Activated CD8-positive, alpha-beta memory T cell treated with anti-CD3 and anti-CD28 coated beads, Interleukin-2, amount 50 U/mL, for 1 hour (primary cell): ENCODE data around the gene AHNAK2.

Experiments used
- DNase-seq: peaks from one replicate; pipeline ENCODE4 v3.0.0-alpha.2; 2020; ENCODE audit errors: extremely low read depth

Gene AHNAK2

DNA sequence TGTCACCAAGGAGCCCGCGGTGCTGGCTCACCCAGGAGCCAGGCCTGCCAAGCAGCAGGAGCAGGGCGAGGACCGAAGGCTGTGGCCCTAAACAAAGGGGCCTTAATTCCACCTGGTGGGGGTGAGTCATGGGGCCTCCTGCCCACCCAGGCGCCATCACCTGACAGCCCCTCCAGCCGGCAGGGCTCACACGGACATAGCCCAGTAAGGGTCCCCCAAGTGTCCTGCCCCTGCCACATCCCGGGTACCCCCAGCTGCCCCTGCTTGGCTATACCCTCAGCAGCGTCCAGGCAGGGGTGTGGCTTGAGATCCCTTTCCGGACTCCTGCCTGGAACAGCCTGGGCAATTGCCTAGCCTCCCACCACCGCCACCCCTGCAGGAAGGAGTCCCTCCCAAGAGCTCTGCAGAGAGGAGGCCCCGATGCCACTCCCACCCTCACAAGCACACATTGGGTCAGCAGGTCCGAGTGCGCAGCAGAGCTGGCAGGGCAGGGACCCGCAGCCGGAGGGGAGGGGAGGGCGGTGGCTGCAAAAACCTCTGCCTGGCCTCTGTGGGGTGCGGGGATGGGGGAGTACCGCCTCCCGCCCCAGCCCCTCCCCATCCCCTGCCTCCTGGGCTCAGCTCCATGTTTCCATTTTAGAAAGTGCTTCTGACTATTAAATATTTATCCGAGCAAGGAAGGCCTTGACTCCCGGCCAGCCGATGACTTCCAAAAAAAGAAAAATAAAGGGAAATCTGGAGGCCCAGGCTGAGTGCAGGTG lies 4.6 kb downstream of the AHNAK2 start:
- DNase-seq = no peak

DNA sequence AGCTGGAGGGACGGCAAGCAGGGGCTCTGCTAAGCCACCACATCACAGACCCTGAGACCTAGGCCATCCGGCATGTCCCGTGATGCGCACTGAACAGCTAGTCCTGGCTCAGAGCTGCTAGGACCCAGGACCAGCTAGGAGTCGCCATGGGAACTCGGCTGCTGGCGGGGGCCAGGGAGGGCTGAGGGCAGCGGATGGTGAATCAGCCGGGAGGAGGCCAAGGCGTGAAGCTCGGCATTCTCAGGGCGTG lies 5.1 kb downstream of the AHNAK2 start:
- no peak for DNase-seq

DNA sequence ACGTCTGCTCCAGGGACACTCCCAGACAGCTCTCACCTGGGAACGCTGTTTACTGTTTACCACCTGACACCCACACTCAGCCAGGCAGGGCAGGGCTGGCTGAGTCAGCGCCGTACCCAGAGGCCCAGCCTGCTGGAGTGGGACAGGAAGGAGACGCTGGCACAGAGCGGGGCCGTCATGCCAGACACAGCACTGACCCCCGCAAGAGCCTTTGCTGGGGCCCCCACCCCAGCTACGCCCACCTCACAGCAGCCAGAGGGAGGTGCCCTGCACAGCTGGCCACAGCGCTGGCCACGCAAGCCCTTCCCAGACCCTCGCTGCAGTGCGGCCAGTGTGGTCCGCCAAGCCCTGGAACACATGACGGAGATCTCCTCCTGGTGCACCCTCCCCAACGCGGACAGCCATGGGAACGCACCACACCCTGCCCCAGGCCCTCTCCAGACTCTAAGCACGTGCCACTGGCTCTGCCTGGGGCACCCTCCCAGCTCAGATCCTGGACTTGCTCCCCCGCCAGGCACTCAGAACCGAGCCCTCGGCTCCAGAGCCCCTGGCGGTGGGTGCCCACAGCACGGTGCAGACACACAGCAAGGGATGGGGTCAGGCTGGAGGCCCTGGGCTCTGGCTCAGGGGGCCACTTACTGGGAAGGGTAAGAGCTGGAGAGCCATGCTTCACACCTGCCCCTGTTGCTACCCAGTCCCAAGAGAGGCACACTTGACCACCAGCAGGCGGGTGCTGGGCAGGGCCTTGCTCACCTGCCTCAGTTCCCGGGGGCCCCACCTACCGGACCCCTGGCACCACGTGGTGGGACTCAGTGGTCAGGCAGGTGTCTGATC lies 5.7 kb downstream of the AHNAK2 start:
- no peak for DNase-seq

DNA sequence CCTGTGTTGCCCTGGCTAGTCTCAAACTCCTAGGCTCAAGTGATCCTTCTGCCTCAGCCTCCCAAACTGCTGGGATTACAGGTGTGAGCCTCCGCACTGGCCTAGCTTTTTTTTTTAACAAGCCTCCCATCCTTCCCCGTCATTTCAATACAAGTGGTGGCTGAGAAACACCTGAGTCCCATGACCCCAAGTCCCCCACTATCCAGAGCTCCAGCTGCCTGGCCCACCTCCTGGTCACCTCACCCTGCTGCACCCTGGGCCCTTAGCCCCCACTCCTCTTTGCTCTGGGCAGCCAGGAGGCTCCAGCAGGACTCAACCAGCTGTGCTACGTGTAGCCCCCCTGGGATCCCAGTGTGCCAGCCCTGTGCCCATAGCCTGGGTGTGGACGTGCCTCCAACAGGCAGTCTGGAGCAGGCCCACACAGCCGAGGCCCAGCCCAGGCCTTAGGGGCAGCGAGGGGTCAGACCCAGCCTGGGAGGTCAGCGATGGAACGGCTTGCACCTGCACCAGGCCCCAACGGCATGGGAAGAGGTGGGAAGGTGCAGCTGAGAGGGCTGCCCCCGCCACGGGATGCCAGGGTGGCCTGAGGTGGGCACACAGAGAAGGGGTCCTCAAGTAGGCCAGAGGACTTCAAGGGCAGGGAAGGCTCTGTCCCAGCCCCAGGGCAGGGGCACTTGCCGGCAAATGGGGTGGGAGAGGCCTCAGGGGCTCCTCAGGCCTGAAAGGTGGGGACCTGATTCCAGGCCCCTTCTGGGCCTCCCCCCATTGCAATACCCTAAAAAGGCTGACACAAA lies 6.5 kb downstream of the AHNAK2 start:
- no peak for DNase-seq

DNA sequence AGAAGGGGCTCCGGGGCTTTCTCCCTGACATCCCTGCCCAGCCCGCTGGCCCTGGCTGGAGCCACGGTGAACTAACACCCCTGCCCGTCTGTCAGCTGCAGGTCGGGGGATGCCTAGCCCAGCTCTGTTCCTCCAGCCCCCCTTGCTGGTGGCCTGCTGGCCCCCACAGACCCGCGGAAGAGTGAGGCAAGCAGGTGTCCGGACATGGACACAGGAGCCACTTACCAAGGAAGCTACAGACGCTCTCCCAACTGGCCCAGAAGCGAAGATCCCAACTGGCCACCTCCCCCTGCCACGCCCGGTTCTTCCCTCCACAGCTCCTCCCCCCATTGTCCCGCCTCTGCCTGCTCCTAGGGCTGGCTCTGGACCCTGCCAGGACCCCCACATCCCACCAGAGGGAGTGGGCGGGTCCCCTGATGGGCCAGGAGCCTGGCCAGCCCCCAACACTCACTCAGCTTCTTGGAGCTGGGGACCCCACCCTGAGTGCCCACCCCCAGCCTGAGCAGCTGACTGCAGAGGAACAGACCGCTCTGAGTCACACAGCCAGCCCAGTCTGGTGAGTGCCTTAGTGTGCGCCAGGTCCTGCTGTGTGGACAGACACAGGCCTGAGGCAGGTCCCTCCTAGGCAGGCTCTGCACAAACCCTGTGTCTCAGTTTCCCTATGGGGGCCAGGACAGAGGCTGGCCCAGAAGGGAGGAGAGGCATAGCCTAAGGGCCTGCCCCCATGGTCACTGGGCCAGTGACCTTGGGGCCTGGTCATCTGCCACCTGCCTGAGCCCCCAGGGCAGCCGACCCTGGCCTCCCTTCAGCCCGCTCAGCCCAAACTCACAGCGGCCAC lies 7.7 kb downstream of the AHNAK2 start:
- DNase-seq = no peak

DNA sequence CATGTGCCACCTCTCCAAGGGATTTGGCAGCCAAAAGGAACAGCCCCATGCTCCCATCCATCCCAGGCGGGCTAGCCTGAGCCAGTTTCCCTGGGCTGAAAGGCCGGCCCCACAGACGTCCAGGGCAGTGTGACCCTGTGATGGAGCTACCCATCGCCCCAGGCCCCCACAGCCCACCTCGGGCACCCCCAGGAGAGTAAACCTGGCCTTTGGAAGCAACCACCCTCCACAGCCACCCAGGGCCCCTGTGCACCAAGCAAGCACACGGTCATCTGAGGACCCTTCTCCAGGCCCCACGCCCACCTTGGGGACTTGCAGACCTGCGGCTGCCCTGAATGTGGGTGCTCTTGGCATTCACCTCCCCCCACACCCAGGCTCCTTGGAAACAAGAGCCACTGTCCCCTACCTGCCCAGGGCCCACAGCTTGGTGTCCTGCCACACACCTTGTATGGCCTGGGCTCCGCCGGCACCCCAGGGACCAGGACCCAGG lies 8.4 kb downstream of the AHNAK2 start:
- no peak for DNase-seq

DNA sequence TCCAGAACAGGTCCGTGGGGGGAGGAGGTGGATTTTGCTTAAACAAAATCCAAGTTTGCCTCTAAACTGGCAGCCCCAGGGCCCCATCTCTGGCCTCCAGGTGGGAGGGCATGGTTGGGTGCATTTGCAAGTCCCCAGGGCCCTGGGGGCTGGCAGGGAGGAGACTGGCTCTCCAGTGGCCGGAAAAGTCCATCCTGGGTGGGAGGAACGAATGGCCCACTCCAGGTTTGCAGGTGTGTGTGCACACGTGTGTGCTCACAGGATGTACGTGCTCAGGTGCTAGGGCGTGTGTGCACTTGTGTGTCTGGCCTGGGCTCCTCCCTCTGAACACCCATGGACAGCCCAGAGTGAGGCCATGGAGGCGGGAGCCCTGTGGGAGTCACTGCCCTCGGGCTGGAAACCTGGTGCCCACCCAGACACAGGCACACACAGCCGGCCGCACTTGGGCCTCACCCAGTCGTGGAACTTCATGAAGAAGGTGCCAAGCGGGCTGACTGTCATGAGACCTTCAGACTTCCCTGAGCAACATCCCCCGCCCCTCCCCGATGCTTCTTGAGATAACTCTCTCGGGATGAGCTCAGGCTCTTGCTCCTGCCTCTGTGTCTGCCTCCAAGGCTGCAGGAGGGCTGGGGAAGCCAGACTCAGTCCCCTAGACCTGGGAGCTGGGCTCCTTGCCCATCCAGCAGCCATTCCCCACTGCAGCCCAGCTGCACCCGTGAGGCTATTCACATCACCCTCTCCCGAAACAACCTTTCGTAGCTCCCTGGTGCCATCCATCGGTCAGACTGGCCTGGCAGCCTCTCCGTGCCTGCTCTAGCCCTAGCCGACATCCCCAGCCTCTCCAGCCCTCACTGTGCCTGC lies 9.4 kb downstream of the AHNAK2 start:
- no peak for DNase-seq

DNA sequence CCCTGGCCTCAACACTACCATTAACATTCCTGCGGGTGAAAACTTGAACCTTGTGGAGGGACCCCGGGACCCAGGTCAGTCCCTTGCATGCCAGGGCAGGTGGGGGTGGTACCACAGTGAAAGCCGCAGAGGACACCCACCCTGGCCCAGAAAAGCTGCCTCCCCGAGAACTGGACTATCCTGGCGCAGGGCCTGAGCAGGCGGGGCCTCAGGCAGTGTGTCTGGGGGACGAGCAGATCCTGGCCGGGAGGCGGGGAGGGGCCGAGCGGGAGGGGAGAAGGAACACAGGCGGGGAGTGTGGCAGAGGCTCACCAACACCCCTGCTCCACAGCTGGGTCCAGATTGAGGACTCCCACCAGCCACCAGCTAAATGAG lies 10.0 kb downstream of the AHNAK2 start:
- no peak for DNase-seq

DNA sequence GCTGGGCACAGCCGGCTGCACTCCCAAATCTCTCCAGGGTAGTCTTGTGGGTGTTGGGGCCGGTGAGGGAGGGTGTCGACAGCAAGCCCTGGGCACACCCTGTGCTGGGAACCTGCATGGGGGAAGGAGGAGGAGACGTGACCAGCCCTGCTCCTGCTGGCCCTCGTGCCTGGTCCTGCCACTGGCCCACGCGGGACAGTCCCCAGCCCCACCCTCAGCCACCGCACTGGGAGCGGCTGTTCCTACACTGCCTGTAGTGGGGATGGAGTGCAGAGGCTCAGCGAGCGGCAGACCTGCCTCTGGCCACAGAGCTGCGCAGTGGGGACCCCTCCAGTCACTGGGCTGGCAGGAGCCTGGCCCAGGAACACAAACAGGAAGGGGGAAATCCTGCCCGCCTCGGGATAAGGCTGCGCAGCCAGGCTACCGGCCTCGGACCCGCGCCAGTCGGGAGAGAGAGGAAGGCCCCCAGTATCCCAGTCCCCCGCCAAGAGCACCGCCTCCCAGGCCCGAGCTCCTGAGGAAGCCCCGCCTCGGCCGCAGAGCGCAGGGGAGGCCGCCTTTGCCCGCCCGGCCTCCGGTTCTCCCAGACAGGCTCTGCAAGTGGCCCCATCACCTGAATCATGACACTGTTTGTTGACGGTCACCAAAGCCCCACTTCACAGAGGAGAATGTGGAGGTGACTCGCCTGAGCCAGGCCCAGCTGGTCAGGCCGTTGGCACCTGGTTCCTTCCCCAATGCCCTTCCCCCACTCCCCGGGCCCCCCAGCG lies 10.6 kb downstream of the AHNAK2 start:
- no peak for DNase-seq

DNA sequence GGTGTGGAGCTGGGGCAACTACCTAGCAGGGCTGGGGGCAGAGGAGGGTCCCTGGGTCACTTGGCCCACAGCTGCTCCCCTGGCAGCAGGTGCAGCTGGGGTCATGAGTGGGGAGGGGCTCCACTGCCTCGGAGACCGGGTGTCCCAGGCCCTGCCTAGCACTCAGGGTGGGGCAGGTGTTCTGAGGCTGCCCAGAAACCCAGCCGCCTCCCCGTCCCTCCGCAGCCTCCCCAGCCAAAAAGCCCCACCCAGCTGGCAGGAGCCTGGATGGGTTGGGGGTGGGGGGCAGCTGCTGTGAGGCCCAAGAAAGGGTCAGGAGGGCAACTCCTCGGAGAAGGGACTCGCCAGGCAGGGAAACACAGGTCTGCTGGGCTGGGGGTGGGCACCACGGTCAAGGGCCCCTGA lies 11.2 kb downstream of the AHNAK2 start:
- no peak for DNase-seq

DNA sequence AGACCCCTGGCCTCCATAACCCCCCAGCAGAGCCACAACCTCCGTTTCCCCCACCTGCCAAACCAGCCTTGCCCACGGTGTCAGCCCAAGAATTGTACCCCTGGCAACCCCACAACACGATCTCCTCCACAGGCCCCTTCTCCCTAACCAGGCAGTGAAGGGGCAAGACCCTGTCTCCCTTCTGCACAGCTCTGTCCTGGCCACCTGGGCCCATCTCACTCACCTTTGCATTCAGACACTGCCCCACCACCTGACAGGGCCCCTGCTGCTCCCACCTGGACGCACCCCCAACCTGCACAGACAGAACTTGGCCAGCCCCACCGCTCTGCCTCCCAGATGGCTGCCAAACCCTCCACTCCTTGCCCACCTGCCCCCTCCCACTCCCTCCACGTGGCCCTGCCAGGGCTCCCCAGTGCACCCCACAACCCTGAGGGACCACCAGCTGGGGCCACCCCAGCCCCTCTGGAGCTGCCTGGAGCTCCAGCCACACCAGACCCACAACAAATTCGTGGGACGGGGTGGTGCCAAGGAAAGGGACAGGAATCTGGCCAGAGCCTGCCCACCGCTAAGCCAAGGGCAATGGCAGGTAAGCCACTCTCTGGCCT lies 11.8 kb downstream of the AHNAK2 start:
- no peak for DNase-seq

DNA sequence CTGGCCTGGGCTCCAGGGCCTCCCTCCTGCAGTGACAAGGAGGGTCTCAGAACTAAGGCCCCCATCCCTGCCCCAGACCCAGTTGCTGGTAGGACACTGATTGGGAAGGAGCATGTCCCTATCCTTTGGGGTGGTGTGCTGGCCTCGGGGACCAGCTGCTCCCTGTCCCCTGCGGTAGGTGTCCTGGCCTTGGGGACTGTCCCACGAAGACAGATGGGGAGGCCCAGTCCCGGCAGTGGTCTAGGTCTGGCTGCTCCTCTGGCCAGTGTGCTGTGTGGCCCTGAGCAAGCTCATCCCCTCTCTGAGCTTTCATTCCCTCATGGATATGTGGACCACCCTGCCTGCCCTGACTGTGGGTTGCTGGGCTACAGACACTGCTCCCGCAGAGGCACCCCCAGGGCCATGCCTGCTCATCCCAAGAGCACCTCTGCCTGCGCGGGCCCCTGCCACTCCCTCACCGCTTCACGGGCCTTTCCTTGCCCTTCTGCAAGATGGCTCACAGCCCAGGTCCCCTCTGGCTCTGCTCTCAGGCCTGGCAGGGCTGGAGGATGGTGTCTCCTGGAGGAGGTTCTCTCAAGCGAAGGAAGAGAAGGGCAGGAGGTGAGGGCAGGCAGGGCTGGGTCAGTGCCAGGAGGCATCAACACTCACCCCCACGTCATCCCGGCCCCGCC lies 12.5 kb downstream of the AHNAK2 start:
- no peak for DNase-seq

DNA sequence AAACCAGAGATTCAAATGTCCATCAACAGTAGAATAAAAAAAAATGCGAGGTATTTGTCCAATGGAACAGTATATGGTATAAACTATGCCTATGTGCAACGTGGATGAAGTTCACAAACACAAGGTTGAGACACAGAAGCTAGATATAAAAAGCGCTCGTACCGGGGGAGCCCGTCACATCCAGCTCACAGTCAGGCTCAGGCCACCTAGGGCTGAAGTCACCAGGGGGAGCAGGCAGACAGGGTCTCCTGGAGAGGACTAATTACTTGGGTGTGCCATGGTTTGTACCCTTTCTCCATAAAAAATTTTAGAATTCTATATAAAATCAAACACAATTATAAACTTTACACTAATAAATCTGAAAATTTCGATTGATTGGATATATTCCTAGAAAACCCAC lies 13.6 kb downstream of the AHNAK2 start:
- no peak for DNase-seq

DNA sequence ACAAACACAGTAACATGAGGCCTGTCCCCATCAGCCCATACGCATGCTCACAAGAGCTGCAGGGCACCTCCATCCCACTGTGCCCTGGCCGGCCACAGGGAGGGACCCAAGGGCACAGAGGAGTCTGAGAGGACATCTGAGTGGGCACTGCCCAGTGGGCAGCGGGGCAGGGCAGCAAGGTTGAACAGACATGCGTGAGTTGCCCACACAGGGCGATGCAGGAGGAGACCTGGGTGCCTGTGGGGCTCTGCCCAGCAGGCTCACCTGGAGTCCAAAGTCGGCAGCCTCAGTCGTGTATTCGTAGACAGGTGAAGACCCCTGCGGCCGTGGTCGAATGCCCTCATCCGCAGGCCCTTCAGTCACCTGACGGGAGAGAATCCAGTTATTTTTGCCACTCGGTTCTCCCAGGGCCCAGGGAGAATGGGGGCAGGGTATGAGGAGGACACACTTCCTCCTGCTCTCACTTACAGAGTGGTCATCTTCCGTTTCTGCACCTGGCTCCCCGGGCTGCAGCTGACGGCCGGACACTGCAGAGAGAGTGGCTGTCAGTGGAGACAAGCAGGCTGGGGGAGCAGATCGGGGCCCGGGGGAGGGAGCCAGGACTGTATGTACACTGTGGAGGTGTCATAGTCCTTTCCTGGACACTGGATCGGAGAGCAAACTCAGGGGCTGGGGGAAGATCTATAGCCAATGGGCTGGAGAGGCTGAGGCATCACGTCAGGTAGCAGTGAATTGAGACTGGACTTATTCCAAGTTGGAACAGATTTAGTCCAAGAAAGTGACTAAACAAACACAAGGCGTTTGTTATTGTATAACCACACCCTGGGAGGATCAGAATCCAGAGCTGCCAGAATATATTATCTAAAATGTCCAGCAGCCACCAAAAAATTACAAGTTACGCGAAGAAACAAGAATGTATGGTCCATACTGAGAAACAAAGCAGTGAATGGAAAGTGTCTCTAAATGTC lies 20.7 kb downstream of the AHNAK2 start:
- no peak for DNase-seq

DNA sequence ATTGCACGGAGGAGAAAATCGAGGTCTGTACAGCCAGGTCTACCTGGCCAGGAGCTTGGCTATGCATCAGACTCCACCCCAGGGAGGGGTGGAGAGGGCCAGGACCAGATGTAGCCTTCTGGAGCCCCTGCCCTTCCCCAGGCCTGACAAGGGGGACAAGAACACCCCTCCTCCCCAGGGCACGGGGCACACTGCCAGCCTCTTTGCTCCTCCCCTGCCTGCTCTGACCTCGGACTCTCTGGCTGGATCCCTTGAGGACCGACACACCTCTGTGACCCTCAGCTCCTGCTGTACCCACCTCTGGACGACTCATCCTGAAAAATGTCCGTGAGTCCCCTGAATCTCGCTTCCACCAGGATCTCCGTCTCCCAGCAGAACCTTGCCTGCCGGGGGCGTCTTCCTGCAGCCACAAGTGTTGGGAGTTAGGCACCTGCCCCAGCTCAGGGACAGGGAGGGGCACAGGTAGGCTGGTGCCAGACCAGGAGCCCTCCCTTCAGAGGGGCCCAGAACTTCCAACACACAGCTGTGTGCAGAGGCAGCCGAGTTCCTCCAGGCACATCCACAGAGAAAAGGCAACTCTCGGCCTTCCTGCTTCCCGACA lies 21.8 kb downstream of the AHNAK2 start:
- no peak for DNase-seq

DNA sequence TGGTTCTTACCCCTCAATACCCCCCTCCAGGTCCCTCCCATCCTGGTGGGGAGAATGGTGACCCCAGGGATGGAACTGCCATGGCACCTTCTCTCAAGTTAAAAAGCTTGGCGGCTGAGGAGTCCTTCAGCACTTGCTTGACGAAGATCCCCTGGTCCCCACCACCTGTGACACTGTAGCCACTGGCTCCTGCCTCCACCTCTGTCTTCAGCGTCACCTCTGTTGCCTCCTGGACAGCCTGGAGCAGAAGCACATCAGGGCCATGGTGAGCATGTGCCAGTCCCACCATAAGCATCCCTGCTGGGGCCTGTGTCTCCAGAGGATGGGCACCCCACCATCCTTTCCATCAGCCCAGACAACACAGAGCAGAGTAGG lies 22.8 kb downstream of the AHNAK2 start:
- no peak for DNase-seq

DNA sequence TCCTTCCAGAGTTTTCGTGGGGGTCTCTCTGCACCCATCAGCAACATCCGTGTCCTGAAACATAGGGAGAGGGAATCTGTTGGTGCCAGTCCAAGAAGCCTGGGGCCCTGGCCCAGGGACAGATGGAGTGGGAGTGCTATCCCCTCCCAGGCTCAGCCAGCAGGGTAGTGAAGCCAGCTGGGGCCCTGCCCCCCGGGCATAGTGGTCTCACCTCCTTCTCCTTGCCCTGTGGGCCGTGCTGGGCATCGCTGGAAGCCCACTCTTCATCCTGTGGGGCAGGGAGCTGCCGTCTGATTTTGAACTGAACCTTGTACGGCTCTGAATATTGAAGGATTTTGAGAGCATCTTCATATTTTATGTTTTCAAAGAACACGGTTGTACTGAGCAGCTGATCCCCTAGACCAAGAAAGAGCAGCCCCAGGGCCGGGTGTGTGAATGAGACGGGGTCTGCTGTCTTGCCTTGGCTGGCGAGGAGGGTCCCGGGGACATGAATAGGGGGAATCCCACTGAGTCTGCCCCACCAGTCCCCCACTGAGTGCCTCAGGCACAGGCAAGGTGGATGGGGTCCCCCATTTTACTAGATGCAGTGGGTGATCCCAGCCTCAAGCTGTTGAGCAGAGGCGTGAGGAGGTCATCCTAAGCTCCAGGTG lies 23.3 kb downstream of the AHNAK2 start:
- DNase-seq = no peak
